Mesodermal cell (in vitro differentiated cells): ENCODE results near the gene ACSM2A.
"Not testable (repeated sequence)": the region's sequence is repeated elsewhere in the genome, so short reads cannot be mapped to it uniquely, and the experiment has no call there.

Experiments
- H3K27ac ChIP-seq: 2 replicates; pipeline ENCODE4 v1.7.0; 2013; ENCODE audit warnings: mild to moderate bottlenecking, low read depth, low read length, moderate library complexity; ENCODE audit not compliant: severe bottlenecking
- H3K36me3 ChIP-seq: 2 replicates; pipeline ENCODE4 v1.7.1; 2013; ENCODE audit warnings: mild to moderate bottlenecking, low read length, moderate library complexity; ENCODE audit not compliant: control insufficient read depth, insufficient read depth
- H3K4me1 ChIP-seq: one replicate; pipeline ENCODE4 v1.7.1; 2013; ENCODE audit warnings: mild to moderate bottlenecking, low read length; ENCODE audit not compliant: insufficient read depth, control insufficient read depth, poor library complexity, severe bottlenecking
- H3K4me3 ChIP-seq: 2 replicates; pipeline ENCODE4 v1.7.0; 2013; ENCODE audit warnings: low read length, control low read depth, mild to moderate bottlenecking; ENCODE audit not compliant: insufficient read depth, poor library complexity, severe bottlenecking; ENCODE audit errors: extremely low read depth
- H3K9me3 ChIP-seq: 2 replicates; pipeline ENCODE4 v1.7.1; 2013; ENCODE audit warnings: mild to moderate bottlenecking, low read length, moderate library complexity; ENCODE audit not compliant: control insufficient read depth
- WGBS, 2 experiments: methylation state at CpG; one replicate each; pipeline ENCODE4 v1.1.5; 2013; ENCODE audit warnings: missing lambda C conversion rate in 2 of 2; ENCODE audit not compliant: insufficient coverage in 2 of 2; 5-methylcytosine and 5-hydroxymethylcytosine counted together

The ACSM2A gene

DNA sequence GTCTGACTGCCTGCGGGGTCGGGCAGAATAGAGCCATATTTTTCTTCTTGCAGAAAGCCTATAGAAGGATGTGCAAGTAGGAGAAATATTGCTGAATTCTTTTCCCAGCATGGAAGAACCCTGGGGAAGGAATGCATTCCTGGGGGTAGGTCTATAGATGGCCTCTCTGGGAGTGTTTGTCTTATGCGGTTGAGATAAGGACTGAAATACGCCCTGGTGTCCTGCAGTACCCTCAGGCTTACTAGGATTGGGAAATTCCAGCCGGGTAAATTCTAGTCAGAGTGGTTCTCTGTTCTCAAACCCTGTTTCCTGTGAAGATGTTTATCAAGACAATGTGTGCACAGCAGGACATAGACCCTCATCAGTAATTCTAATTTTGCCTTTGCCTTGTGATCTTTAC, 2.3 kb downstream of the ACSM2A start:
- not testable (repeated sequence) for H3K36me3 ChIP-seq, H3K27ac ChIP-seq, H3K9me3 ChIP-seq, H3K4me1 ChIP-seq, H3K4me3 ChIP-seq
- no CpG with 5 or more reads among the region's 5 CpGs for WGBS, 2 experiments

DNA sequence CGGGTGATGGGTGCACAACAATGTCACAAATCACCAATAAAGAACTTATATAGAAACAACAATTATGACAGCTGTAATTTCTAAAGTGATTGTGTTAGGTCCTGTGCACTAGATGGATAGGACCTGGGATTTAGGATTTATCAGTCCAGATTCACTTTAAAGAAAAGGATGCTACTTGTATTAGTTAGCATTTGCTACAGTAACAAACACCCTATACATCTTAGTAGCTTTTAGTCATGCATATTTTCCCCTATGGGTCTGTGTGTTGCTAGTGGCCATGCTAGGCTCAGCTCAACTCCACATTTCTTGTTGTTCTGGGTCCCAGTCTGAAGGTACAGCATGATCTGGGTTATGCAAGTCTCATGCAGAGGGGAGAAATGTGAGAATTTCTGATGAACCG, 7.9 kb downstream of the ACSM2A start:
- not testable (repeated sequence) for H3K4me1 ChIP-seq, H3K9me3 ChIP-seq, H3K36me3 ChIP-seq, H3K27ac ChIP-seq, H3K4me3 ChIP-seq
- no CpG with 5 or more reads among the region's 2 CpGs for WGBS, 2 experiments

DNA sequence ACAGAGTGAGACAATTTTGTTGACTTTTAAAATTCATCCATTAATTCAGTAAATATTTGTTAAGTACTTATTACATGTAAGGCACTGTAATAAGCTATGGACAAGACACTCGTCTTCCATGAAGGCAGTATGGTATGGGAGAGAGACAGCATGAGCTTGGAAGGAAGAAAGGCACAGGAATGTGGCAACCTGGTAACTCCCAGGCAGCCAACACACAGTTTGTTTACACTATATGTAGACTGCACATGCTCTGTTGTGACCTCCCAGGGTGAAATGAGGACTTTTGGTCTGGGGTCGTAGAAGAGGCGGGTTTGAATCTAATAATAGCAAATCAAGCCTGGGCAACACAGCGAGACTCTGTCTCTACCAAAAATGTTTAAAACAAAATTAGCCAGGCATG, 9.0 kb downstream of the ACSM2A start:
- not testable (repeated sequence) for H3K4me1 ChIP-seq, H3K4me3 ChIP-seq, H3K36me3 ChIP-seq, H3K27ac ChIP-seq, H3K9me3 ChIP-seq
- WGBS, 2 experiments: no CpG with 5 or more reads among the region's 4 CpGs

DNA sequence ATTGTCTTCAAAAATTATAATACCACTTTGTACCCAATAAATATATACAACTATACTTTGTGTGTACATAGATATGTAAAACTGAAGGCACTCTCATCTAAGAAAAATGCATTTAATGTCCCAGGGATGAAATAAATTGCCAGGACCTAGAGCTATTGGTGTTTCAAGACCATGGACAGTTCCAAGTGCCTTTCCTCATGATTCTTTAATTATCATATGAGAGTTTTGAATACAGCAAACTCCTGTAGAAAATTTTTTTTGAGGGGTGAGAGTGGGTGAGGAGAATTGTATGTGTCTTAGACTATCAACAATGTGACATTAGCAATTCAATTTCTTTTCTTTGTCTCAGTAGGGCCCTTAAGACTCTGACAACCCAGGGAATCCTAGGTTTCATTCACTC, 17.6 kb downstream of the ACSM2A start:
- not testable (repeated sequence) for H3K27ac ChIP-seq, H3K36me3 ChIP-seq, H3K4me3 ChIP-seq, H3K4me1 ChIP-seq, H3K9me3 ChIP-seq

DNA sequence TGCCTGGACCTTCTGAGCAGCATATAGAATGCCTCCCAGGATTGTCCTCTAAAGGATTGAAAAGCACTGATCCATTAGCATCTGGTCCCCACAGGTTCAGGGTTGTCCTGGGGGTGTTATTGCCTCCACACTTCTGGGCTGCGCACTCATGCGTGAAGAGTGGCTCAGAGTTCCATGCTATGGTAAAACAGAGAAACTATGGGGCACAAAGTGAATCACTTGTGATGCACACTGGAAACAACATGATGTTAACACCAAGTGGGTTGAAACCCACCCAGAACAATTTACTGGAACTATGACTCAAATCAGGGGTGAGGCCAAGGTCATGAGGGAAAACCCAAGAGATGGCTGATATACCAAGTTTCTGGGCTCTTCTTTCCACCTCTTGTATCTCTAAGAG, 18.6 kb downstream of the ACSM2A start:
- not testable (repeated sequence) for H3K27ac ChIP-seq, H3K4me3 ChIP-seq, H3K36me3 ChIP-seq, H3K9me3 ChIP-seq, H3K4me1 ChIP-seq
- 93 to 100% methylated on average over 2 of the region's 2 CpGs for WGBS, 2 experiments

DNA sequence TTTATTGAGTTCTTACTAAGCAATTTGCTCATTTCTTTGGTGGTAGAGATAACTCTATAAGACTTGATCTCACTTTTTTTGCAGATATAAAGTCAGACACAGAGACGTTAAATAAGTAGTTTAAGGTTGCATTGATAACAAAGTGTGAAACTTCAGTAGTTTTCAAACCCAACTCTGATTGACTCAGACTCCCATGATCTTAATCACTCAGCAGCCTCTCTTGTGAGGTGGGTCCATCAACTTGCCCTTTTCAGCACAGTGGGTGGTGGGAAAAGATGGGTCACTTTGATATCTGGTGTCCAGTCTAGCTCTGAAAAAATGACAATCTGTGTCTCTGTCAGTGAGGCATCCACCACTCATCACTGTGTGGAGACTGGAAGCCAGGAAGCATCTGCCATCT, 19.4 kb downstream of the ACSM2A start:
- no CpG with 5 or more reads among the region's 1 CpG for WGBS, 2 experiments

DNA sequence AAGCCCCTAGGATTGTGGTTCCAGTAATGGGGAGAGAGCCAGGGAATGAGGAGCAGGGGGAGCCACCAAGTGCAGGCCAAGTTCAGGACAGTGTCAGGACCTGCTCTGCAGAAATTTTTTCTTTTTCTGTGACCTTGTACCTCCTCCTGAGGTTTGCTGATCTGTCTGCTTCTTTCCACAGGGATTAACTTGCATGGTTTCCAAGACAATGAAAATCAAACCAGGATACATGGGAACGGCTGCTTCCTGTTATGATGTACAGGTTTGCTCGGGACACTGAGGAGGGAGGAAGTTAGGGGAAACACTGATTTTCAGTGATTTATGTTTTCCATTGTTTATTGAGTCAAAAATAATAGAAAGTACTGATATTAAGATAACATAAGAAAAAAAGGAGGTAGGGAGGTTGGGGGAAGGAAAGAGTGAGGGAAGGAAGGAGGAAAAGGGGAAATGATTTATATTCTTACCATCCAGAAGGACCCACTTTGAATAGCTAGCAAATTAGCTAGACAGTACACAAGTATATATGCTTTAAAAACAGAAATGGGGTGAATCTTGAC, 25.9 kb downstream of the ACSM2A start:
- H3K4me1 ChIP-seq, H3K27ac ChIP-seq, H3K4me3 ChIP-seq, H3K36me3 ChIP-seq, H3K9me3 ChIP-seq: not testable (repeated sequence)
- WGBS, 2 experiments: no CpG with 5 or more reads among the region's 2 CpGs

More for the DNA sequence above, 19.4 kb downstream of the ACSM2A start:
- not testable (repeated sequence) for H3K9me3 ChIP-seq, H3K36me3 ChIP-seq, H3K4me1 ChIP-seq, H3K4me3 ChIP-seq, H3K27ac ChIP-seq

DNA sequence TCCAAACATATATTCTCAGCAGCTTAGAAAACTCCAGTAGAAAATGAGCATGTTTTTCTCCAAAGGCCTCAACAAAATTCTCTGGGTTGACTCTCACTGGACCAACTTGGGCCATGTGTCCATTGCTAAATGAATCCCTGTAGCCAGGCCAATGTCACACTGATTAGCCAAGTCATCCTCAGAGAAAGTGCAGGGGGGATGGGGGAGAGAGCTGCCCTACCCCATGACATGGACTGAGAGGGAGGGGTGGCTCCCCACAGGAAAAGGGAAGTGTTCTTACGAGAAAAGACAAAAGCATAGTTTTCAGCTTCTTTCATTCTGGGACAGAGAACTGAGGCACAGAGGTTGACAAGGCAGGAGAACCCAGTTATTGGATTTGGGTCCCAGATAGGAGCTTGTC, 32.7 kb downstream of the ACSM2A start:
- no CpG with 5 or more reads among the region's 1 CpG for WGBS, 2 experiments
- H3K4me1 ChIP-seq, H3K36me3 ChIP-seq, H3K9me3 ChIP-seq, H3K27ac ChIP-seq, H3K4me3 ChIP-seq: not testable (repeated sequence)

DNA sequence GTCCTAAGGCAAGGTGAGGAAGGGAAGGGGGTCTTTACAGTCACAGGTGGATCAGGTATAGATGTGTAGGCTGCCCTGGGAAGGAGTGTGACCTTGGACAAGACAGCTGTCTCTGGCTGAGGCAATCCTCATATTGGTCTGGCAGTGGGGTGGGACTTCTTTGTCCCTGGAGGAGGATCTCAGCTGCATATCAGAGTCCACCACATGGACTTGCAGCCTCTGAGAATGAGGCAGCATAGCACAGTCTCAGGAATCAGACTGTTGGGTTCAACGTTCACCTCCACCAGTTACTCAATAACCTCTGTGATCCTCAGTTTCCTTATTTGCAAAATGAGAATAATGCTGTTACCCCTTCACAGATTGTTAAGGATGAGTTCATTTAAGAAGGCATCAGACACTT, 33.4 kb downstream of the ACSM2A start:
- Histone ChIP-seq H3K4me1 (no peaks in the 10 kb centered on the region), H3K27ac (no peak overlapping the region), H3K9me3 (no peaks in the 10 kb centered on the region), H3K36me3 (no peaks in the 10 kb centered on the region), H3K4me3 (no peak overlapping the region)
- 67% methylated on average over 1 of the region's 1 CpG; no CpG with 5 or more reads in 1 of the 2 experiments for WGBS, 2 experiments

DNA sequence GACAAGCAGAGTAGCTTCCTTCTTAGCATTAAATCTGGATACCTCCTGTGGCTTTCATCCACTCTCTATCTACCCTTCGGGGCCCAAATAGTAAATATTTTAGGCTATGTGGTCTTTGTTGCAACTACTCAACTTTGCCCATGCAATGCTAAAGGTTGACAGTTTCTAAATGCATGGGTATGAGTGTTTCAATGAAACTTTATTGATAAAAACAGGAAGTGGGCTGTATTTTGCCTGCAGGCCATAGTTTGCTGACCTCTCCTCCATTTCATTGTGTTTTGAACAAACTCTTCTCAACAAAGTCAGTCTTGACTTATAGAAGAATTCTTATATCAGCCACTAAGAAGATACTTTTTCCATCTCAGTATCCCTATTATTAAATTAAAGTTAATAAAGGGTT, 34.1 kb downstream of the ACSM2A start:
- Histone ChIP-seq H3K4me3 (no peak overlapping the region), H3K9me3 (no peaks in the 10 kb centered on the region), H3K27ac (no peak overlapping the region), H3K4me1 (no peaks in the 10 kb centered on the region), H3K36me3 (no peaks in the 10 kb centered on the region)
- WGBS, 2 experiments: no CpG with 5 or more reads among the region's 1 CpG

DNA sequence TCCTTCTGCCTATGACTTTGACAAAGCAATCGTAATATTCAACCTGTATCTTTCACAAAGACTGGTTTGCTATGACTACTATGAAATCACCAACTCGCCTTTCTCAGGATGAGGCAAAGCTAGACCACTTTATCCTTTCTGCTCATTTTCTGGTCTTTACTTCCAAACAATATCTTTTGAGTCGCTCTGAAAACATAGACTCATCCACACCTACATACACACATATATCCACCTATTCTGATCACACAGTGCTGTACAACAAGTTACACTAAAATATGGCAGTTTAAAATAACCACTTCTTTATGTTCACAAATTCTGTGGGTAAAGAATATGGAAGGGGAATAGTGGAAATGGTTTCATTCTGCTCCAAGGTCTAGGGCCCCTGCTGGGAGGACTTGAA, 39.7 kb downstream of the ACSM2A start:
- H3K4me3 ChIP-seq, H3K36me3 ChIP-seq, H3K9me3 ChIP-seq, H3K27ac ChIP-seq, H3K4me1 ChIP-seq: not testable (repeated sequence)
- no CpG with 5 or more reads among the region's 3 CpGs for WGBS, 2 experiments

DNA sequence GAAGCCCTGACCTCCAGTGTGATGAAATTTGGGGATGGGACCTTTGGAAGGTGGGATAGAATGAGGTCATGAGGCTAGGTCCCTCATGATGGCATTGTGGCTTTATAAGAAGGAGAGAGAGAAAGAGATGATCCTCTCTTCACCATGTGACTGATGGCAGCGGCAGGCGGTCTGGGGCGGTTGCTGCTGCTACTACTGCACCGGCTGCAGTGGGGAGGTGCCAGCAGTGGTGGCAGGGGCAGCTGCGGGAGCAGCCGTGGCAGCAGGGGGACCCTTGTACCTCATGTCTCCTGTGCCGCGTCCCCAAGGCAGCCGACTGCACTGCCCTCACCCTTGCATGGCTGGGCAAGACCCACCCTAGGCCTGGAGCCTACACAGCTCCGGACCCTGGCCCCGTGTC, 40.1 kb downstream of the ACSM2A start:
- not testable (repeated sequence) for H3K4me1 ChIP-seq, H3K4me3 ChIP-seq, H3K36me3 ChIP-seq, H3K27ac ChIP-seq, H3K9me3 ChIP-seq
- WGBS, 2 experiments: no CpG with 5 or more reads among the region's 11 CpGs
